Stimulated activated naive B cell treated with anti-CD40 and anti-IgM and Interleukin-4, amounts not matched to agents 10 μg/mL and 1 μg/mL and 100 μg/mL, for 72 hours (primary cell): ENCODE results near the gene IL17RC.
"Not testable (repeated sequence)": the region's sequence is repeated elsewhere in the genome, so short reads cannot be mapped to it uniquely, and the experiment has no call there.

Source experiments
- ATAC-seq, 2 donors: fragments of 150-1000 bp; cut with Tn5 transposase; replicated peaks; 2 replicates each; pipeline ENCODE4 v1.10.0; 2021; ENCODE audit warnings: moderate library complexity in 1 of 2
- DNase-seq: peaks from one replicate; pipeline ENCODE4 v3.0.0; 2021
- H3K27ac Mint-ChIP-seq: one replicate; pipeline ENCODE4 v1.8.0; 2022; ENCODE audit warnings: mild to moderate bottlenecking, mixed read lengths
- H3K27me3 Mint-ChIP-seq, 2 donors: one replicate each; pipeline ENCODE4 v1.8.0; 2022; ENCODE audit warnings: mixed read lengths in 2 of 2
- H3K36me3 Mint-ChIP-seq, 2 donors: one replicate each; pipeline ENCODE4 v1.8.0; 2022; ENCODE audit warnings: mixed read lengths in 2 of 2, mild to moderate bottlenecking in 1 of 2
- H3K4me1 Mint-ChIP-seq, 2 donors: one replicate each; pipeline ENCODE4 v1.8.0; 2022; ENCODE audit warnings: mixed read lengths in 2 of 2, mild to moderate bottlenecking in 1 of 2
- H3K4me3 Mint-ChIP-seq, 2 donors: one replicate each; pipeline ENCODE4 v1.8.0; 2022; ENCODE audit warnings: mild to moderate bottlenecking in 2 of 2, mixed read lengths in 2 of 2, moderate library complexity in 1 of 2
- H3K9me3 Mint-ChIP-seq, 2 donors: one replicate each; pipeline ENCODE4 v1.8.0; 2022; ENCODE audit warnings: mixed read lengths in 2 of 2, mild to moderate bottlenecking in 1 of 2

Gene IL17RC

GRCh38 chr3:9886328-9886727, 30.6 kb upstream of the IL17RC start:
- Mint-ChIP-seq H3K4me1 (peaks cover 5 to 9% of the 10 kb centered on the region in 2 donors), H3K4me3 (no peak overlapping the region), H3K27ac (no peak overlapping the region), H3K9me3 (no peaks in the 10 kb centered on the region), H3K36me3 (peaks cover 2 to 3% of the 10 kb centered on the region in 2 donors), H3K27me3 (no peaks in the 10 kb centered on the region)
- no peak for DNase-seq
- no peak for ATAC-seq

- no peak for DNase-seq
- H3K9me3 Mint-ChIP-seq: peaks cover 2 to 3% of the 10 kb centered on the region in 2 donors
- H3K27me3 Mint-ChIP-seq: no peaks in the 10 kb centered on the region
- H3K4me3 Mint-ChIP-seq: no peak overlapping the region
- H3K4me1 Mint-ChIP-seq: peaks cover 10 to 14% of the 10 kb centered on the region in 2 donors
- H3K27ac Mint-ChIP-seq: no peak overlapping the region
- H3K36me3 Mint-ChIP-seq: peaks cover 8 to 12% of the 10 kb centered on the region in 2 donors
- ATAC-seq: no peak
These were observed 29.4 kb upstream of the IL17RC start for GRCh38 chr3:9887480-9887879.

GRCh38 chr3:9888540-9888939, 28.4 kb upstream of the IL17RC start:
- DNase-seq (no peak), ATAC-seq (no peak)
- H3K36me3 Mint-ChIP-seq: peaks cover 16 to 21% of the 10 kb centered on the region in 2 donors
- no peak overlapping the region for H3K4me3 Mint-ChIP-seq
- H3K27ac Mint-ChIP-seq: no peak overlapping the region
- no peaks in the 10 kb centered on the region for H3K27me3 Mint-ChIP-seq
- H3K9me3 Mint-ChIP-seq: peaks cover 2 to 3% of the 10 kb centered on the region in 2 donors
- peaks cover 18 to 25% of the 10 kb centered on the region in 2 donors for H3K4me1 Mint-ChIP-seq

- Mint-ChIP-seq H3K27ac (no peak overlapping the region), H3K4me1 (peaks cover 26 to 32% of the 10 kb centered on the region in 2 donors), H3K27me3 (no peaks in the 10 kb centered on the region), H3K9me3 (peaks cover 2 to 3% of the 10 kb centered on the region in 2 donors), H3K4me3 (no peak overlapping the region), H3K36me3 (peaks cover 24 to 28% of the 10 kb centered on the region in 2 donors)
- DNase-seq (no peak), ATAC-seq (no peak)
These were observed 27.5 kb upstream of the IL17RC start for GRCh38 chr3:9889405-9889804.

GRCh38 chr3:9890249-9891071, 26.4 kb upstream of the IL17RC start, which contains the start of gene JAGN1:
Gene JAGN1, plus strand, starts transcription at chr3:9890610. Its CDS starts 113 bp downstream, at chr3:9890723.
- Mint-ChIP-seq H3K27ac (peak within 1 kb of the TSS; percentile 100), H3K27me3 (no peaks in the 10 kb centered on the region), H3K4me1 (peaks cover 32 to 40% of the 10 kb centered on the region in 2 donors), H3K36me3 (peaks cover 30 to 34% of the 10 kb centered on the region in 2 donors), H3K9me3 (peaks cover 5 to 7% of the 10 kb centered on the region in 2 donors), H3K4me3 (peak within 1 kb of the TSS; percentile 98 to 99)
- ATAC-seq (peak; percentile 85 to 87), DNase-seq (peak; percentile 84)

- Mint-ChIP-seq H3K4me3 (peak overlapping the region; percentile 98 to 99), H3K27me3 (no peaks in the 10 kb centered on the region), H3K27ac (peak overlapping the region; percentile 100), H3K9me3 (peaks cover 5 to 7% of the 10 kb centered on the region in 2 donors), H3K4me1 (peaks cover 33 to 45% of the 10 kb centered on the region in 2 donors), H3K36me3 (peaks cover 34 to 37% of the 10 kb centered on the region in 2 donors)
- DNase-seq (no peak), ATAC-seq (no peak)
These were observed 25.8 kb upstream of the IL17RC start for GRCh38 chr3:9891072-9891622.

- H3K4me1 Mint-ChIP-seq: peaks cover 44 to 59% of the 10 kb centered on the region in 2 donors
These were observed 23.2 kb upstream of the IL17RC start for GRCh38 chr3:9893739-9894138.

GRCh38 chr3:9895715-9896114, 21.2 kb upstream of the IL17RC start:
- not testable (repeated sequence) for H3K27ac Mint-ChIP-seq, ATAC-seq, H3K9me3 Mint-ChIP-seq, H3K27me3 Mint-ChIP-seq, DNase-seq, H3K4me3 Mint-ChIP-seq
- Mint-ChIP-seq H3K36me3 (peaks cover 36 to 42% of the 10 kb centered on the region in 2 donors), H3K4me1 (peaks cover 41 to 56% of the 10 kb centered on the region in 2 donors)

More at GRCh38 chr3:9893739-9894138, 23.2 kb upstream of the IL17RC start:
- Mint-ChIP-seq H3K27me3 (no peaks in the 10 kb centered on the region), H3K36me3 (peaks cover 38 to 42% of the 10 kb centered on the region in 2 donors), H3K4me3 (no peak overlapping the region), H3K27ac (peak overlapping the region; percentile 76), H3K9me3 (peaks cover 5 to 7% of the 10 kb centered on the region in 2 donors)
- ATAC-seq (no peak), DNase-seq (no peak)

GRCh38 chr3:9896755-9897407, 20.0 kb upstream of the IL17RC start:
- H3K9me3 Mint-ChIP-seq, H3K27ac Mint-ChIP-seq, ATAC-seq, H3K27me3 Mint-ChIP-seq, DNase-seq, H3K4me3 Mint-ChIP-seq: not testable (repeated sequence)
- H3K36me3 Mint-ChIP-seq: peaks cover 36% of the 10 kb centered on the region in 2 donors
- H3K4me1 Mint-ChIP-seq: peaks cover 37 to 56% of the 10 kb centered on the region in 2 donors

GRCh38 chr3:9897408-9898372, 19.2 kb upstream of the IL17RC start:
- peaks cover 33 to 56% of the 10 kb centered on the region in 2 donors for H3K4me1 Mint-ChIP-seq
- H3K27me3 Mint-ChIP-seq: no peaks in the 10 kb centered on the region
- peaks cover 29% of the 10 kb centered on the region in 2 donors for H3K36me3 Mint-ChIP-seq
- ATAC-seq (peak in 1 of 2 donors; percentile 22), DNase-seq (no peak)
- H3K4me3 Mint-ChIP-seq: no peak overlapping the region
- peaks cover 3 to 4% of the 10 kb centered on the region in 2 donors for H3K9me3 Mint-ChIP-seq
- no peak overlapping the region for H3K27ac Mint-ChIP-seq

GRCh38 chr3:9898467-9899241, 18.2 kb upstream of the IL17RC start:
- peaks cover 20 to 21% of the 10 kb centered on the region in 2 donors for H3K36me3 Mint-ChIP-seq
- H3K9me3 Mint-ChIP-seq: peaks cover 3 to 4% of the 10 kb centered on the region in 2 donors
- peaks cover 31 to 53% of the 10 kb centered on the region in 2 donors for H3K4me1 Mint-ChIP-seq
- ATAC-seq (no peak), DNase-seq (no peak)
- no peak overlapping the region for H3K27ac Mint-ChIP-seq
- no peak overlapping the region for H3K4me3 Mint-ChIP-seq
- H3K27me3 Mint-ChIP-seq: peaks cover 0 to 6% of the 10 kb centered on the region in 2 donors

GRCh38 chr3:9899289-9899791, 17.6 kb upstream of the IL17RC start:
- Mint-ChIP-seq H3K4me3 (no peak overlapping the region), H3K4me1 (peaks cover 25 to 47% of the 10 kb centered on the region in 2 donors), H3K27ac (no peak overlapping the region), H3K27me3 (peaks cover 0 to 6% of the 10 kb centered on the region in 2 donors), H3K9me3 (peaks cover 3 to 4% of the 10 kb centered on the region in 2 donors), H3K36me3 (peaks cover 15% of the 10 kb centered on the region in 2 donors)
- DNase-seq (no peak), ATAC-seq (no peak)
